OCI-LY1 (cell line): Measurements from ENCODE around the gene C1QTNF2.

Experiments used
- H2AFZ ChIP-seq: fragments of 200-600 bp; sonication (generic), shearing (Covaris generic); 2 replicates; pipeline ENCODE4 v1.6.0; 2014; ENCODE audit warnings: antibody characterized with exemption, mild to moderate bottlenecking, low read length
- H3F3A ChIP-seq: fragments of 200-600 bp; sonication (generic), shearing (Covaris generic); 2 replicates; pipeline ENCODE4 v1.6.0; 2014; ENCODE audit warnings: mild to moderate bottlenecking, antibody characterized with exemption, low read length, moderate library complexity; ENCODE audit not compliant: insufficient read depth
- H3K27ac ChIP-seq: fragments of 200-600 bp; sonication (generic); 2 replicates; pipeline ENCODE4 v1.5.1; 2014; ENCODE audit warnings: low read length, mixed run types, mild to moderate bottlenecking, low read depth; ENCODE audit not compliant: poor library complexity, severe bottlenecking
- H3K27me3 ChIP-seq: fragments of 200-600 bp; sonication (generic); 2 replicates; pipeline ENCODE4 v1.6.0; 2014; ENCODE audit warnings: antibody characterized with exemption, mild to moderate bottlenecking, low read length, moderate library complexity; ENCODE audit not compliant: insufficient read depth
- H3K36me3 ChIP-seq: fragments of 200-600 bp; sonication (generic); 2 replicates; pipeline ENCODE4 v1.6.1; 2014; ENCODE audit warnings: mild to moderate bottlenecking, antibody characterized with exemption, low read length, moderate library complexity, mixed read lengths; ENCODE audit not compliant: insufficient read depth
- H3K4me1 ChIP-seq: fragments of 200-600 bp; sonication (generic); 2 replicates; pipeline ENCODE4 v1.5.1; 2014; ENCODE audit warnings: mild to moderate bottlenecking, low read length, moderate library complexity; ENCODE audit not compliant: insufficient read depth, severe bottlenecking
- H3K4me2 ChIP-seq: fragments of 200-600 bp; sonication (generic), shearing (Covaris generic); 2 replicates; pipeline ENCODE4 v1.6.1; 2014; ENCODE audit warnings: low read length
- H3K4me3 ChIP-seq: fragments of 200-600 bp; sonication (generic); 2 replicates; pipeline ENCODE4 v1.5.1; 2014; ENCODE audit warnings: low read length, low read depth, mild to moderate bottlenecking, mixed read lengths; ENCODE audit not compliant: poor library complexity, severe bottlenecking
- H3K79me2 ChIP-seq: fragments of 200-600 bp; shearing (Covaris generic); 2 replicates; pipeline ENCODE4 v1.6.1; 2016; ENCODE audit warnings: mixed run types, low read length, mixed read lengths; ENCODE audit not compliant: insufficient read depth
- H3K9ac ChIP-seq: fragments of 200-600 bp; sonication (generic), shearing (Covaris generic); 2 replicates; pipeline ENCODE4 v1.6.1; 2014; ENCODE audit warnings: mild to moderate bottlenecking, low read length, mixed read lengths
- H3K9me2 ChIP-seq: fragments of 200-600 bp; sonication (generic), shearing (Covaris generic); 2 replicates; pipeline ENCODE4 v1.6.1; 2014; ENCODE audit warnings: low read depth, mild to moderate bottlenecking, low read length, mixed read lengths
- H3K9me3 ChIP-seq: fragments of 200-600 bp; shearing (Covaris generic); 2 replicates; pipeline ENCODE4 v1.6.1; 2014; ENCODE audit warnings: low read length, mixed read lengths
- H4K20me1 ChIP-seq: fragments of 200-600 bp; sonication (generic), shearing (Covaris generic); 2 replicates; pipeline ENCODE4 v1.6.0; 2016; ENCODE audit warnings: mild to moderate bottlenecking, low read length; ENCODE audit not compliant: insufficient read depth
- EZH2 ChIP-seq: fragments of 200-600 bp; sonication (generic), shearing (Covaris generic); IDR thresholded peaks from 2 replicates; pipeline ENCODE4 v1.8.0; 2017; ENCODE audit warnings: borderline replicate concordance, mixed run types, mild to moderate bottlenecking, antibody characterized with exemption, low read length, moderate library complexity, mixed read lengths
- TF ChIP-seq, protein P1 (sequence below): fragments of 200-600 bp; sonication (generic), shearing (Covaris generic); IDR thresholded peaks from 2 replicates; pipeline ENCODE4 v1.5.1; 2017; ENCODE audit warnings: mild to moderate bottlenecking, antibody characterized with exemption, low read length, moderate library complexity, mixed read lengths

The C1QTNF2 gene

DNA sequence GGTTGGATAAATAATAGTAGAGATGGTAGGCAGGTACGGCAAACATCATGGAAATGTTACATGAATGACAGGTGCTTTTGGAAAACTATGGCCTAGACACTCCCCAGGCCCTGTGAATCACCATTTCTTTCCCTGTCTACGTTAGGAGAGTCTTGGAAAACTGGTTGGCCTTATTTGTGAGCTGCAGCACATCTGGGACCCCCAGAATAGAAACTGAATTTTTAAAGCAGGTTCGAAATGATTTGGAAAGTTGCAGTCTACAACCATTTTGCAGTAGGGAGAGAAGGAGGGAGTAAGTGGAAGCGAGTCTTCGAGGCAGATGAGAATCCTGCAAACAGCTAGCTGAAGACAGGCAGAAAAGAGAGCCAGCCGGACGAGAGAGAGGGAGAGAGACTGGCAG lies 13.0 kb downstream of the C1QTNF2 start:
- H3K27ac ChIP-seq, result no peak overlapping the region
- H3K4me3 ChIP-seq, result no peak overlapping the region
- H3K27me3 ChIP-seq, result 0 out of 2 replicates have a peak, but pooled peaks cover 4% of the 10 kb centered on the region
- no peaks in the 10 kb centered on the region for H4K20me1 ChIP-seq
- no peak overlapping the region for H3K9ac ChIP-seq
- no peak overlapping the region for H3K4me2 ChIP-seq
- H3K36me3 ChIP-seq, result no peaks in the 10 kb centered on the region
- H3K9me2 ChIP-seq, result no peaks in the 10 kb centered on the region
- H3K4me1 ChIP-seq, result no peaks in the 10 kb centered on the region
- H3K9me3 ChIP-seq, result no peaks in the 10 kb centered on the region
- TF ChIP-seq EZH2, result no peak
- TF ChIP-seq, protein P1, sequence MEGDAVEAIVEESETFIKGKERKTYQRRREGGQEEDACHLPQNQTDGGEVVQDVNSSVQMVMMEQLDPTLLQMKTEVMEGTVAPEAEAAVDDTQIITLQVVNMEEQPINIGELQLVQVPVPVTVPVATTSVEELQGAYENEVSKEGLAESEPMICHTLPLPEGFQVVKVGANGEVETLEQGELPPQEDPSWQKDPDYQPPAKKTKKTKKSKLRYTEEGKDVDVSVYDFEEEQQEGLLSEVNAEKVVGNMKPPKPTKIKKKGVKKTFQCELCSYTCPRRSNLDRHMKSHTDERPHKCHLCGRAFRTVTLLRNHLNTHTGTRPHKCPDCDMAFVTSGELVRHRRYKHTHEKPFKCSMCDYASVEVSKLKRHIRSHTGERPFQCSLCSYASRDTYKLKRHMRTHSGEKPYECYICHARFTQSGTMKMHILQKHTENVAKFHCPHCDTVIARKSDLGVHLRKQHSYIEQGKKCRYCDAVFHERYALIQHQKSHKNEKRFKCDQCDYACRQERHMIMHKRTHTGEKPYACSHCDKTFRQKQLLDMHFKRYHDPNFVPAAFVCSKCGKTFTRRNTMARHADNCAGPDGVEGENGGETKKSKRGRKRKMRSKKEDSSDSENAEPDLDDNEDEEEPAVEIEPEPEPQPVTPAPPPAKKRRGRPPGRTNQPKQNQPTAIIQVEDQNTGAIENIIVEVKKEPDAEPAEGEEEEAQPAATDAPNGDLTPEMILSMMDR, result no peak
- H2AFZ ChIP-seq, result no peak overlapping the region
- H3K79me2 ChIP-seq, result no peaks in the 10 kb centered on the region
- no peaks in the 10 kb centered on the region for H3F3A ChIP-seq

DNA sequence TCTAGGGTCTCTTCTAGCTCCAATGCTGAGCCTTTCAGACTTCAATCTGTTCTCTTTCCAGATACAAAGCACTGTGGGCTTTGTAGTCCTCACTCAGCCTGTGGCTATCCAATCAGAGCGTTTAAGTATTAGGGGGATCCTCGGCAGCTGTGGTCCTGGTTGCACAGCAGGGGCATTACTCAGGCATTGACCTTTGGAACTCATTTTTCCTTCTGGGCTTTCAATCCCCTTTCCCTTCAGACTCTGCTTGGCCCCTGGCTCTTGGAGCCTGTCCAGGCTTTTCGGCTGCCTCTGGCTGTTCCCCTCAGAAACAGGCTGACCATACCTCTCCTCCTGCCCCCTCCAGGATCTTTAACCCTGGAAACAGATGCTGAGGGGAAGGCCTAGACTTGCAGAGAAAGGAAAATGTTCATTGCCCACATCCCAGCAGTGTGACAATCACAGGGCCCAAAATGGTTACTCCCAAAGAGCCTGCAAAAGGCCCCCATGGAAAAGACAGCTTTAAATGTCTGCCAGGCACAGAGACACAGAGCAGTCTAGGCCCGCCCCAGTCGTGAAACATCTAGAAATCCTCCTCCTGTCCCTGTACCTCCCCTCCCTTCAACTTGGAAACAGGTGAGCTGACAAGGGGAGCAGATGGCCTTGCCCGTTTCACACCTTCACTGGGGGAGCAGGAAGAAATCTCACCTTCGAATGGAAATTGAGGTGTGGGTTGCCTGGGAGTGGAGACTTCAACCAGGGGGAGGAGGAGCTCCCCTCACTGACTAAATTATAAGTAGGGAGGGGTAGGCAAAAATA lies 13.7 kb downstream of the C1QTNF2 start:
- Histone ChIP-seq H3K36me3 (no peaks in the 10 kb centered on the region), H3K9ac (no peak overlapping the region), H3K9me2 (no peaks in the 10 kb centered on the region), H3K27ac (no peak overlapping the region), H3F3A (no peaks in the 10 kb centered on the region), H4K20me1 (no peaks in the 10 kb centered on the region), H3K9me3 (no peaks in the 10 kb centered on the region), H2AFZ (no peak overlapping the region), H3K4me3 (no peak overlapping the region), H3K27me3 (0 out of 2 replicates have a peak, but pooled peaks cover 4% of the 10 kb centered on the region), H3K4me1 (no peaks in the 10 kb centered on the region), H3K79me2 (no peaks in the 10 kb centered on the region), H3K4me2 (no peak overlapping the region)
- TF ChIP-seq EZH2, result no peak
- TF ChIP-seq, protein P1, result no peak

DNA sequence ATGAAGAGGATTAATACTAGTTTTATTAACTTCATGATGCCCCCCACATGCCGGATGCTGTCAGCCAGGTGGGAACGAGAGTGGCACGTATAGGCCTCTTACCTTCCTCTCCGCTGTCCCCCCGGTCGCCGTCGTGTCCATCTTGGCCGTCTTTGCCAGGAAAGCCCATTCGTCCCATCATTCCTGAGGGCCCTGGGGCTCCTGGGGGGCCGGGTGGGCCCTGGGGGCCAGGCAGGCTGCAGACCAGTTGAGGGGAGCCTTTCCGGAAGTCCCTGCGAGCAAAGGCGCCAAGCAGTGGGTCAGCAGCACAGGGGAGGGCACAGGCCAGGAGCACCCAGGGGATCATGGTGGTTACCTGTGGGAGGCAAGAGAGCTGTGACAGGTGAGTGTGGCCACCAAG lies 15.8 kb downstream of the C1QTNF2 start:
- Histone ChIP-seq H4K20me1 (no peaks in the 10 kb centered on the region), H3K9me3 (no peaks in the 10 kb centered on the region), H3F3A (no peaks in the 10 kb centered on the region), H3K9ac (no peak overlapping the region), H3K4me1 (no peaks in the 10 kb centered on the region), H3K36me3 (no peaks in the 10 kb centered on the region), H3K27ac (no peak overlapping the region), H3K79me2 (no peaks in the 10 kb centered on the region), H3K9me2 (no peaks in the 10 kb centered on the region), H3K27me3 (no peaks in the 10 kb centered on the region), H2AFZ (no peak overlapping the region), H3K4me2 (no peak overlapping the region), H3K4me3 (no peak overlapping the region)
- TF ChIP-seq, protein P1, result no peak
- TF ChIP-seq EZH2, result no peak
